Vagina (tissue), 2 donors: ENCODE data around the gene MAP1LC3C.

Source experiments
- CTCF ChIP-seq, 3 experiments: fragments of 450-650 bp in 2 of 3; fragments of 200-600 bp in 1 of 3; sonication (generic) in 1 of 3; IDR thresholded peaks; one replicate each; pipeline ENCODE4 v1.5.1; 2017 to 2019; ENCODE audit warnings: antibody characterized with exemption in 3 of 3, mild to moderate bottlenecking in 2 of 3, moderate library complexity in 2 of 3
- POLR2A ChIP-seq, 2 donors: fragments of 450-650 bp; IDR thresholded peaks; one replicate each; pipeline ENCODE4 v1.6.1; 2017; ENCODE audit warnings: antibody characterized with exemption in 2 of 2, mild to moderate bottlenecking in 2 of 2, moderate library complexity in 2 of 2
- POLR2AphosphoS5 ChIP-seq, 2 donors: sonication (generic); formaldehyde crosslinking; IDR thresholded peaks; one replicate each; pipeline ENCODE4 v1.9.0; 2017; ENCODE audit warnings: antibody characterized with exemption in 2 of 2, mild to moderate bottlenecking in 2 of 2, low read depth in 1 of 2; ENCODE audit not compliant: insufficient read depth in 1 of 2

GRCh38 chr1:241990040-241990439, 8.9 kb downstream of the MAP1LC3C start:
- TF ChIP-seq CTCF (IDR thresholded peaks at IDR 0.05) (no peak), POLR2A (IDR thresholded peaks at IDR 0.05) (no peak), POLR2AphosphoS5 (IDR thresholded peaks at IDR 0.05; ENCODE audit: insufficient read depth in 1 of 2, low read depth in 1 of 2) (peak in 1 of 2 donors; percentile 19)
